A549 (cell line): ENCODE data around the gene DTX4. TPM values are rescaled to one million over a fixed set of nuclear protein-coding genes. Genes with fewer than 3 reads are reported as not detected.

Experiments used
- ATAC-seq, 2 experiments: fragments of 200-7000 bp in 1 of 2; fragments of >200 bp in 1 of 2; cut with Nextera tagmentation in 1 of 2; cut with Tn5 transposase in 1 of 2; 3 replicates each; pipeline versions ENCODE4 v1.8.0 to v1.9.1; 2018 to 2020; ENCODE audit warnings: mild to moderate bottlenecking in 1 of 2, moderate library complexity in 1 of 2
- CTCF ChIA-PET: fragments of 300-600 bp; sonication (Branson Sonifier 250); formaldehyde crosslinking; extraction: SDS; loops from one replicate; lab custom pipeline; 2021; ENCODE audit warnings: antibody characterized with exemption, inconsistent platforms; lab: Yijun Ruan, JAX
- POLR2A ChIA-PET: fragments of 350-600 bp; formaldehyde crosslinking; extraction: SDS; loops from one replicate; lab custom pipeline; 2021; ENCODE audit warnings: antibody characterized with exemption, inconsistent platforms; lab: Yijun Ruan, JAX
- DNase-seq, 2 experiments: peaks; one replicate each; pipeline versions ENCODE4 v3.0.0 to v3.0.0-alpha.2; 2011 to 2016; ENCODE audit warnings: low read depth in 1 of 2, low spot score in 1 of 2
- FAIRE-seq: peaks from 2 replicates; lab custom pipeline; 2011; peaks lifted over from hg19 to GRCh38; lab: Jason Lieb, UNC
- H3K27ac ChIP-seq, 2 experiments: fragments of >200 bp; sonication (Bioruptor Twin); formaldehyde crosslinking; 3 replicates each; pipeline ENCODE4 v1.5.1; 2016 to 2017
- H3K4me1 ChIP-seq: fragments of >200 bp; sonication (Bioruptor Twin); formaldehyde crosslinking; 3 replicates; pipeline ENCODE4 v1.6.1; 2016
- H3K4me2 ChIP-seq: fragments of >200 bp; sonication (Bioruptor Twin); formaldehyde crosslinking; 3 replicates; pipeline ENCODE4 v1.6.1; 2016
- H3K4me3 ChIP-seq: fragments of >200 bp; sonication (Bioruptor Twin); formaldehyde crosslinking; 3 replicates; pipeline ENCODE4 v1.5.1; 2016
- H3K9me3 ChIP-seq: fragments of >200 bp; sonication (Bioruptor Twin); formaldehyde crosslinking; 3 replicates; pipeline ENCODE4 v1.6.1; 2016
- EHMT2 ChIP-seq: fragments of 200-600 bp; sonication (generic); IDR thresholded peaks from 2 replicates; pipeline ENCODE4 v1.6.1; 2016; ENCODE audit warnings: antibody characterized with exemption, low read depth, mild to moderate bottlenecking, moderate library complexity
- EP300 ChIP-seq, 2 experiments: fragments of >200 bp; sonication (Bioruptor Twin); formaldehyde crosslinking; IDR thresholded peaks; 2 replicates in 1 of 2; 3 replicates in 1 of 2; pipeline ENCODE4 v1.6.1; 2016 to 2017
- ESRRA ChIP-seq: fragments of 150-350 bp; IDR thresholded peaks from 2 replicates; pipeline ENCODE4 v1.6.1; 2014; ENCODE audit warnings: mild to moderate bottlenecking, low read length, borderline replicate concordance
- FOSL2 ChIP-seq, 2 experiments: fragments of 450-650 bp in 1 of 2; fragments of >200 bp in 1 of 2; sonication (Bioruptor Twin) in 1 of 2; formaldehyde crosslinking; IDR thresholded peaks; 2 replicates each; pipeline versions ENCODE4 v1.5.0 to v1.6.1; 2016 to 2020; ENCODE audit warnings: mild to moderate bottlenecking in 1 of 2, moderate library complexity in 1 of 2
- FOXS1 ChIP-seq: fragments of 250-450 bp; sonication (Bioruptor Pico); IDR thresholded peaks from 2 replicates; pipeline ENCODE4 v1.5.0; 2020; ENCODE audit warnings: mild to moderate bottlenecking, moderate library complexity
- HDAC2 ChIP-seq: fragments of 200-600 bp; sonication (generic); IDR thresholded peaks from 2 replicates; pipeline ENCODE4 v1.6.1; 2016
- HOXB13 ChIP-seq: fragments of 250-450 bp; sonication (Bioruptor Pico); IDR thresholded peaks from 2 replicates; pipeline ENCODE4 v1.5.0; 2020; ENCODE audit warnings: low read depth, mild to moderate bottlenecking, moderate library complexity
- MYC ChIP-seq: IDR thresholded peaks from 2 replicates; pipeline ENCODE4 v1.6.1; 2012; ENCODE audit warnings: mild to moderate bottlenecking, inconsistent platforms, low read length, improper control_type of control experiment, borderline replicate concordance
- PHF8 ChIP-seq: fragments of 200-600 bp; sonication (generic); IDR thresholded peaks from 2 replicates; pipeline ENCODE4 v1.6.1; 2016; ENCODE audit warnings: low read depth, mild to moderate bottlenecking, antibody characterized with exemption, moderate library complexity, borderline replicate concordance
- RAD21 ChIP-seq, 2 experiments: fragments of >200 bp in 1 of 2; sonication (Bioruptor Twin) in 1 of 2; formaldehyde crosslinking in 1 of 2; IDR thresholded peaks in 1 of 2; conservative IDR thresholded peaks in 1 of 2; 2 replicates in 1 of 2; 3 replicates in 1 of 2; pipeline ENCODE4 v1.6.1; 2012 to 2018; ENCODE audit warnings: inconsistent platforms in 1 of 2
- RFX5 ChIP-seq: fragments of 450-650 bp; IDR thresholded peaks from 2 replicates; pipeline ENCODE4 v1.7.1; 2014; ENCODE audit warnings: antibody characterized with exemption, mild to moderate bottlenecking, moderate library complexity
- TFCP2L1 ChIP-seq: fragments of 250-450 bp; sonication (Bioruptor Pico); IDR thresholded peaks from 2 replicates; pipeline ENCODE4 v1.5.0; 2021; ENCODE audit warnings: mild to moderate bottlenecking
- TP53 ChIP-seq: fragments of 250-450 bp; sonication (Bioruptor Pico); IDR thresholded peaks from 2 replicates; pipeline ENCODE4 v1.5.0; 2021; ENCODE audit warnings: mild to moderate bottlenecking, moderate library complexity
- ZFP36 ChIP-seq: fragments of 450-650 bp; IDR thresholded peaks from 2 replicates; pipeline ENCODE4 v1.6.1; 2014; ENCODE audit warnings: borderline replicate concordance; ENCODE audit not compliant: partially characterized antibody
- ZSCAN20 ChIP-seq: fragments of 250-450 bp; sonication (Bioruptor Pico); IDR thresholded peaks from 2 replicates; pipeline ENCODE4 v1.8.0; 2022; ENCODE audit warnings: mild to moderate bottlenecking, moderate library complexity
- WGBS: methylation state at CpG from one replicate; pipeline ENCODE4 v1.1.6; 2017; ENCODE audit errors: missing lambda C conversion rate; 5-methylcytosine and 5-hydroxymethylcytosine counted together
- polyA plus RNA-seq, 4 experiments: library from polyadenylated mRNA; depleted of rRNA in 3 of 4; stranded (reverse); fragments of >200 nt; fragmentation: RNase III in 1 of 4; extraction: RNeasy Plus Mini Kit Qiagen cat#74134 plus additional on column Dnase treatment in 1 of 4; gene quantifications; 2 replicates in 3 of 4; 3 replicates in 1 of 4; pipeline ENCODE4 v1.2.3, GENCODE V29; 2011 to 2017
- TF ChIP-seq, protein P1 (sequence below): fragments of 250-450 bp; sonication (Bioruptor Pico); IDR thresholded peaks from 2 replicates; pipeline ENCODE4 v1.5.0; 2021; ENCODE audit warnings: mild to moderate bottlenecking, moderate library complexity, borderline replicate concordance
- TF ChIP-seq, protein P2 (sequence below): fragments of >200 bp; sonication (Bioruptor Twin); formaldehyde crosslinking; IDR thresholded peaks from 2 replicates; pipeline ENCODE4 v1.6.1; 2016
- TF ChIP-seq, protein P3 (sequence below): fragments of 450-650 bp; IDR thresholded peaks from 2 replicates; pipeline ENCODE4 v1.6.1; 2014; ENCODE audit warnings: antibody characterized with exemption
- TF ChIP-seq, protein P4 (sequence below): fragments of >200 bp; sonication (Bioruptor Twin); formaldehyde crosslinking; IDR thresholded peaks from 3 replicates; pipeline ENCODE4 v1.5.1; 2016
- TF ChIP-seq, protein P5 (sequence below): fragments of >200 bp; sonication (Bioruptor Twin); formaldehyde crosslinking; IDR thresholded peaks from 3 replicates; pipeline ENCODE4 v1.6.1; 2016
- TF ChIP-seq, protein P6 (sequence below): IDR thresholded peaks from 2 replicates; pipeline ENCODE4 v1.6.1; 2012

Gene DTX4
- polyA plus RNA-seq, 2 of the 4 experiments (the other 2 are of a cell fraction): 0.97 to 3.1 TPM

DNA sequence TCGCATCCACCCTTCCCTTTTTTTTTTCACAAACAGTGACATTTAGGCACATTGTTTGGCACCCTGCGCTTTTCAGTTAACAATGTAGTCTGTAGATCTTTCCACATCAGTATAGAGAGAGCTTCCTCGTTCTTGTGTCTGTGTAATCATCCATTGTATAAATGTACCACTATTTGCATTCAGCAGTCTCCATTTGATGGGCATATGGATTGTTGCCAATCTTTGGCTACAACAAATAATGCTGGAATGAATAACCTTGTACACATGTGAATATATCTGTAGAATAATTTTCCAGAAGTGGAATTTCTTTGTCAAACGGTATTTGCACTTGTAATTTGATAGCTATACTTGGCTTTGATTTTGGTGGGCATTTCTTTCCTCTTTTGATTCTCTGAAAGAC lies 23.7 kb downstream of the DTX4 start:
- DNase-seq (no peak), ATAC-seq (no peak), FAIRE-seq (no peak)
- no peaks in the 10 kb centered on the region for H3K9me3 ChIP-seq
- TF ChIP-seq HDAC2 (no peak), EP300 (IDR thresholded peaks at IDR 0.05) (no peak), TP53 (CRISPR knock-in tag) (no peak), FOSL2 (IDR thresholded peaks at IDR 0.05) (no peak), FOSL2 (CRISPR knock-in tag; IDR thresholded peaks at IDR 0.05) (no peak), TFCP2L1 (CRISPR knock-in tag) (no peak), PHF8 (no peak), RAD21 (conservative IDR thresholded peaks at IDR 0.05 in 1 of 2, IDR thresholded peaks at IDR 0.05 in 1 of 2) (no peak), MYC (no peak), ESRRA (no peak), ZFP36 (no peak), ZSCAN20 (CRISPR knock-in tag) (no peak), FOXS1 (no peak), RFX5 (no peak)
- TF ChIP-seq, protein P1, sequence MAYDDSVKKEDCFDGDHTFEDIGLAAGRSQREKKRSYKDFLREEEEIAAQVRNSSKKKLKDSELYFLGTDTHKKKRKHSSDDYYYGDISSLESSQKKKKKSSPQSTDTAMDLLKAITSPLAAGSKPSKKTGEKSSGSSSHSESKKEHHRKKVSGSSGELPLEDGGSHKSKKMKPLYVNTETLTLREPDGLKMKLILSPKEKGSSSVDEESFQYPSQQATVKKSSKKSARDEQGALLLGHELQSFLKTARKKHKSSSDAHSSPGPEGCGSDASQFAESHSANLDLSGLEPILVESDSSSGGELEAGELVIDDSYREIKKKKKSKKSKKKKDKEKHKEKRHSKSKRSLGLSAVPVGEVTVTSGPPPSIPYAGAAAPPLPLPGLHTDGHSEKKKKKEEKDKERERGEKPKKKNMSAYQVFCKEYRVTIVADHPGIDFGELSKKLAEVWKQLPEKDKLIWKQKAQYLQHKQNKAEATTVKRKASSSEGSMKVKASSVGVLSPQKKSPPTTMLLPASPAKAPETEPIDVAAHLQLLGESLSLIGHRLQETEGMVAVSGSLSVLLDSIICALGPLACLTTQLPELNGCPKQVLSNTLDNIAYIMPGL (CRISPR knock-in tag): no peak
- TF ChIP-seq, protein P2, sequence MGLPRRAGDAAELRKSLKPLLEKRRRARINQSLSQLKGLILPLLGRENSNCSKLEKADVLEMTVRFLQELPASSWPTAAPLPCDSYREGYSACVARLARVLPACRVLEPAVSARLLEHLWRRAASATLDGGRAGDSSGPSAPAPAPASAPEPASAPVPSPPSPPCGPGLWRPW: no peak
- TF ChIP-seq, protein P3, sequence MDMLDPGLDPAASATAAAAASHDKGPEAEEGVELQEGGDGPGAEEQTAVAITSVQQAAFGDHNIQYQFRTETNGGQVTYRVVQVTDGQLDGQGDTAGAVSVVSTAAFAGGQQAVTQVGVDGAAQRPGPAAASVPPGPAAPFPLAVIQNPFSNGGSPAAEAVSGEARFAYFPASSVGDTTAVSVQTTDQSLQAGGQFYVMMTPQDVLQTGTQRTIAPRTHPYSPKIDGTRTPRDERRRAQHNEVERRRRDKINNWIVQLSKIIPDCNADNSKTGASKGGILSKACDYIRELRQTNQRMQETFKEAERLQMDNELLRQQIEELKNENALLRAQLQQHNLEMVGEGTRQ: no peak
- TF ChIP-seq, protein P4, sequence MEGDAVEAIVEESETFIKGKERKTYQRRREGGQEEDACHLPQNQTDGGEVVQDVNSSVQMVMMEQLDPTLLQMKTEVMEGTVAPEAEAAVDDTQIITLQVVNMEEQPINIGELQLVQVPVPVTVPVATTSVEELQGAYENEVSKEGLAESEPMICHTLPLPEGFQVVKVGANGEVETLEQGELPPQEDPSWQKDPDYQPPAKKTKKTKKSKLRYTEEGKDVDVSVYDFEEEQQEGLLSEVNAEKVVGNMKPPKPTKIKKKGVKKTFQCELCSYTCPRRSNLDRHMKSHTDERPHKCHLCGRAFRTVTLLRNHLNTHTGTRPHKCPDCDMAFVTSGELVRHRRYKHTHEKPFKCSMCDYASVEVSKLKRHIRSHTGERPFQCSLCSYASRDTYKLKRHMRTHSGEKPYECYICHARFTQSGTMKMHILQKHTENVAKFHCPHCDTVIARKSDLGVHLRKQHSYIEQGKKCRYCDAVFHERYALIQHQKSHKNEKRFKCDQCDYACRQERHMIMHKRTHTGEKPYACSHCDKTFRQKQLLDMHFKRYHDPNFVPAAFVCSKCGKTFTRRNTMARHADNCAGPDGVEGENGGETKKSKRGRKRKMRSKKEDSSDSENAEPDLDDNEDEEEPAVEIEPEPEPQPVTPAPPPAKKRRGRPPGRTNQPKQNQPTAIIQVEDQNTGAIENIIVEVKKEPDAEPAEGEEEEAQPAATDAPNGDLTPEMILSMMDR: no peak
- TF ChIP-seq, protein P5, sequence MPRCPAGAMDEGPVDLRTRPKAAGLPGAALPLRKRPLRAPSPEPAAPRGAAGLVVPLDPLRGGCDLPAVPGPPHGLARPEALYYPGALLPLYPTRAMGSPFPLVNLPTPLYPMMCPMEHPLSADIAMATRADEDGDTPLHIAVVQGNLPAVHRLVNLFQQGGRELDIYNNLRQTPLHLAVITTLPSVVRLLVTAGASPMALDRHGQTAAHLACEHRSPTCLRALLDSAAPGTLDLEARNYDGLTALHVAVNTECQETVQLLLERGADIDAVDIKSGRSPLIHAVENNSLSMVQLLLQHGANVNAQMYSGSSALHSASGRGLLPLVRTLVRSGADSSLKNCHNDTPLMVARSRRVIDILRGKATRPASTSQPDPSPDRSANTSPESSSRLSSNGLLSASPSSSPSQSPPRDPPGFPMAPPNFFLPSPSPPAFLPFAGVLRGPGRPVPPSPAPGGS: no peak
- no peaks in the 10 kb centered on the region for H3K4me1 ChIP-seq
- WGBS: 63% methylated on average over 4 of the region's 4 CpGs
- ChIA-PET CTCF (interaction anchor here (0.6 to 2.0 kb wide), 2 partner anchors 24 to 616 kb away, joined by 3 to 14 read pairs; partner anchors contain the start of gene DTX4), POLR2A (no interaction called here)
- no peak overlapping the region for H3K27ac ChIP-seq
- no peak overlapping the region for H3K4me2 ChIP-seq
- no peak overlapping the region for H3K4me3 ChIP-seq

DNA sequence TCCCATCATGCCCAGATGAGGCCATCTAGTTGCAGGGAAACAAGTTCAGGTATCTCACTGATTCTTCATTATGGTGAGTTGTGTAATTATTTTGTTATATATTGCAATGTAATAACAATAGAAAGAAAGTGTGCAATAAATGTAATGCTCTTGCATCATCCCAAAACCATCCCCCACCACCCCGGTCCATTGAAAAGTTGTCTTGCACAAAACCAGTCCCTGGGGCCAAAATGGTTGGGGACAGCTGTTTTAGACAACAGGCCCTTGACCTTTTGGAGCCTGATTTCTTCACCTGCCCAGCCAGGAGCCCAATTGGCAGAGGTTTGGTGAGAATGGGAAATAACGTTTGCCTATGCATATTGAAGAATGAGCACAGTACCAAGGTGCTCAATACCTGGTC lies 24.8 kb downstream of the DTX4 start:
- TF ChIP-seq, protein P6, sequence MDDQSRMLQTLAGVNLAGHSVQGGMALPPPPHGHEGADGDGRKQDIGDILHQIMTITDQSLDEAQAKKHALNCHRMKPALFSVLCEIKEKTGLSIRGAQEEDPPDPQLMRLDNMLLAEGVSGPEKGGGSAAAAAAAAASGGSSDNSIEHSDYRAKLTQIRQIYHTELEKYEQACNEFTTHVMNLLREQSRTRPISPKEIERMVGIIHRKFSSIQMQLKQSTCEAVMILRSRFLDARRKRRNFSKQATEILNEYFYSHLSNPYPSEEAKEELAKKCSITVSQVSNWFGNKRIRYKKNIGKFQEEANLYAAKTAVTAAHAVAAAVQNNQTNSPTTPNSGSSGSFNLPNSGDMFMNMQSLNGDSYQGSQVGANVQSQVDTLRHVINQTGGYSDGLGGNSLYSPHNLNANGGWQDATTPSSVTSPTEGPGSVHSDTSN: no peak
- no peak for TF ChIP-seq EHMT2
- no peak for TF ChIP-seq HOXB13 (CRISPR knock-in tag)
- no peak overlapping the region for H3K27ac ChIP-seq
- no peak overlapping the region for H3K4me2 ChIP-seq
- DNase-seq (no peak), ATAC-seq (no peak), FAIRE-seq (no peak)
- ChIA-PET CTCF (interaction anchor here (2.0 kb wide), 1 partner anchor 25 kb away, joined by 14 read pairs; the partner anchor contains the start of gene DTX4), POLR2A (no interaction called here)
- no peaks in the 10 kb centered on the region for H3K4me1 ChIP-seq
- H3K4me3 ChIP-seq: no peak overlapping the region
- H3K9me3 ChIP-seq: no peaks in the 10 kb centered on the region
- 73% methylated on average over 2 of the region's 2 CpGs for WGBS
